HG03064 (cell line): ENCODE measurements around the gene TPSB2.
"Not testable (repeated sequence)": the region's sequence is repeated elsewhere in the genome, so short reads cannot be mapped to it uniquely, and the experiment has no call there.

Experiments used
- ATAC-seq: cut with Tn5 transposase; IDR thresholded peaks from one replicate; pipeline ENCODE4 v1.9.1; 2021; ENCODE audit warnings: low read depth; ENCODE audit not compliant: unreplicated experiment

Gene TPSB2

DNA sequence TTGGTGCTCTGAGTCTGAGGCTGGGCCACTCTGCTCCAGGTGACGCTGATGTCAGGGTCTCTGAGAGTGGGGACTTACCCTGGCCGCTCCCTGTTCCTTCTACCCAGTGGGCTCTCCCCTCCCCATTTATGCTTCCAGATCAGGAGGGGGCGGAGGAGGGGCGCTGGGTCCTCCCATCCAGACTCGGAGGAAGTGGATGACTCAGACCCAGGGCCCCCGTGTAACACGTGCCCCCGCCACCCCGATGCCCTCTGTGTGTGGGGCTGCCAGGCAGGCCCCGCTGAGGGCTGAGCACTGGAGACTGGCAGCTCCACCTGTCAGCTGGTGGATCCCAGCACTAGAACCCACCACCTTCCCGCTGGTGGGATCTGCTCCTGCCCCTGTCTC, at the start of gene TPSB2:
TPSB2 (minus strand) TSS at position 101 of the 387 bp plus-strand sequence. CDS start 233 bp downstream, outside the sequence.
- ATAC-seq: not testable (repeated sequence)

DNA sequence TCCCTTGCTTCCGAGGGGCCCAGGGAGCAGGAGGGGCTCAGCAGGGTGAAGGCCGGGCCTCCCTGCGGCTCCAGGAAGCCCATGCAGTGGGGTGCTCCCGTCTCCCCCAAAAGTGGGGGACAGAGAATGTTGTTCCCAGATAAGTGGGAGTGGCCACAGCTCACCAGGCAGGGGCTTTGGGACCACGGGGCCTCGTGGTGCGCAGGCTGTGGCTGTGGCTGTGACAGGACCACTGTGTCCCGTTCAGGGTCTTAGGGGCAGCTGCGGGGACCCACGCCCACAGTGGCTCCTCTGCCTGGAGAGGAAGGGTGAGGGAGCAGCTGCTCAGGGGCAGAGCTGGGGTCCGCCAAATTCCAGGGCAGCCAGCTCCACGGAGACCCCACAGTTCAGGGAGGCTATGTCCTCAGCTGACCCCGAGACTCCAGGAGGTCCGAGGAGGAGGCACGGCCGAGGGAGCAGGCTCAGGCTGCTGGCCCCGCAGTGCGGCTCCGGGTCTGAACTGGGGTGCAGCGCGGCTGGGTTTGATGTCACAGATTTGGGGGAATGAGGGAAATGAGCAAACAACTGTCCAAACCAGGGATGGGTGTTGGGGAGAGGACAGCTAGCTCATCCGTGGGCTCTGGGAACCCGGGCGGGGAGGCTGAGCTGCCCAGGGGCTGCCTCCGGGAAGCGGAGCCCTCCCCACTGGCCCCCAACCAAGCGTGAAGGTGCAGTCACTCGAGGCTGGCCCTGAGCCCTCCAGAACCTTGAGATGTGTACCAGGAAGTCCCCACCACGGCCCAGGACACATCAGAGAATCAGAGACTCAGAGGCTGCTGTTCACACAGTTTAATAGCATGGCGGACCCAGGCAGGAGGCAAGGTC, 49.3 kb upstream of the TPSB2 start:
- no peak for ATAC-seq

DNA sequence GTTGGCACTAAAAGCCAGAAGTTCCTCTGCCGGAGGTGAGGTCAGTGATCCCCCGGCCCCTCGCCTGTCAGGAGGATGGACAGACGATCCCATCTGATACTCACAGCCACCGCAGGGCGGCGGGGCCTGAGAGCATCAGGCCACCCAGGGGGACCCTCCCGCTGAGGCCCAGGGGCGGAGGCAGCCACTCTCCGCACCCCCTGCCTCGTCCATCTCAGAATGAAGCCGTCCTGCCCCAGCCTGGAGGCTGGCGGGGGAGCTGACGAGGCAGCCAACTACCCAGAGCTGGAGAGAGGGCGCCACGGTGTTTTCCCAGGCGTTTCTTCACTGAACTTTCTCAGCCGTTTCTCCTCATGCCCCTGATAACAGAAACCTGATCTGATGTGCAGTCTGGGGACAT, 48.5 kb upstream of the TPSB2 start:
- ATAC-seq: no peak

DNA sequence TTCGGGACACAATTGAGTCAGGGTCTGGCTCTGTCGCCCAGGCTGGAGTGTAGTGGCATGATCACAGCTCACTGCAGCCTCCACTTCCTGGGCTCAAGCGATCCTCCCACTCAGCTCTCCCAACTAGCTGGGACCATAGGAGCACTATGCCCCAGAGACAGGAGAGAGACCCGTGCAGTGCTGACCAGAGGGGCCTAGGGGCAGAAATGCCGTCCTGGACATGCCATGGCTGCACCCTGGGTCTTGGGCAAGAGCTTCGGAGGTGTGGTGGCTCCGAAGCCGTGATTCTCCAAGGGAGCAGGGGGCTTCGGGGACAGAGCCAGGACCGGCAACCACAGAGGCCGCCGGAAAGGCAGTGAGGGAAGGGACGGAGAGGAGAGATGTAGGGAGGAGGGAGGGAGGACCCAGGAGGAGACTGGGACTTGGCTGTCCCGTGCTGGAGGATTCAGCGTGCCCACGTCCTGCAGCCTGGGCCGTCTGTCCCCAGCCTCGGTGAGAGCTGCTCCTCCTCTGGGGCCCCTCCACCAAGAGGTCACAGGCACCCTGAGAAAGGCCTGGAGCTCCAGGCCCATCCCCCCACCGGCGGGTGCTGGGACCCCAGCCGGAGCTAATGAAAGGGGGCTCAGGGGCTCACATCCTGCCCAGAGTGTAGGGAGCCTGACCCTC, 47.8 kb upstream of the TPSB2 start:
- no peak for ATAC-seq

- ATAC-seq: no peak
Measured at GRCh38 chr16:1277151-1277598, 47.2 kb upstream of the TPSB2 start.

DNA sequence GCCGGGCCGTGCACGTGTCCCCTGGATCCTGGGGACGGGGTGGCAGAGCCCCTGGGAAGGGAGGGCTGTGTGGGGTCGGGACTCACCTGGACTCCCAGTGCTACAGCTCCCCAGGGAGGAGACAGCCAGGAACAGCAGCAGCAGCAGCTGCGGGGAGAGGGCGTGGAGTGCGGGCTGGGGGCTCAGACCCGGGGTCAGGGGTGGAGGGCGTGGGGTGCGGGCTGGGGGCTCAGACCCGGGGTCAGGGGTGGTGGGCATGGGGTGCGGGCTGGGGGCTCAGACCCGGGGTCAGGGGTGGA, 46.5 kb upstream of the TPSB2 start:
- no peak for ATAC-seq

DNA sequence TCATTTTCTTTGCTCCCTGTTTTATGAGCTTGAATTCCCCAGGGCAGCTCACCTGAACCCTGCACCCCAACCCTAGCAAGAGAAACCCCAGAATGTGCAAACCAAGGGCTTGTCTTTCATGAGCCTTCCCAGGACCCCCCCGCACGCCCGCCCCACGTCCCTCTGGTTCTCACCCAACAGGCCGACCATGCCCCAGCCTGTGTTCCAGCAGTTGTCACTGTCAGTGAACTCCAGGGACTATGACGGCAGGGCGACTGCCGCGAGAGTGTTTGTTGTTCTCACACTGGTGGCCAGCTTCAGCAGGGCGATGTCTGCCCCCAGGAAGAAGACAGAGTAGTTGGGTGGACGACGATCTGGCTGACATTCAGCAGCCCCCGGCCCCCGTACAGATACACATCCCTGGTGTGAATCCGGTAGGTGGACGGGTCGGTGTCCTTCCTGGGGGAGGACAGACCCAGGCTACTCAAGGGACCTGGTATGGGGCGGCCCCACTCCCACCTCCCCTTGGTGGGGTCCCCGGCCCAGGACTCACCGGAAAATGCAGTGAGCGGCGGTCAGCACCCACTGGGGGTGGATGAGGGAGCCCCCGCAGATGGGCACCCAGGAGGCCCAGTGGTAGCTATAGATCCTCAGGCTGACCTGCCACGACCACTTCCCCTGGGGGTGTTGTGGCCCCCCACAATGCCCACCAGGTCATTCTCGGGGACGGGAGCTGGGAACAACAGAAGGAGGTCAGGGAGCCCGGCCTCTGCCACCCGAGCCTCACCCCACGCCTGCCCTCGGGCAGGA, 46.0 kb upstream of the TPSB2 start:
- no peak for ATAC-seq

DNA sequence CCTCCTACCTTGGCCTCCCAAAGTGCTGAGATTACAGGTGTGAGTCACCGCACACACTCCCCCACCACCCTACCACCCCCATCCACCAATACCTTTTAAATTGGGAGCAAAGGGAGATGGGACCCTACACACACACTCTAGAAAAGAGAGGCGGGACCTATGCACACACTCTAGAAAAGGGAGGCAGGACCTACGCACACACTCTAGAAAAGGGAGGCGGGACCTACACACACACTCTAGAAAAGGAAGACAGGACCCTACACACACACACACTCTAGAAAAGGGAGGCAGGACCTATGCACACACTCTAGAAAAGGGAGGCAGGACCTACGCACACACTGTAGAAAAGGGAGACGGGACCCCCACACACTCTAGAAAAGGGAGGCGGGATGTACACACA, 44.8 kb upstream of the TPSB2 start:
- ATAC-seq: no peak

DNA sequence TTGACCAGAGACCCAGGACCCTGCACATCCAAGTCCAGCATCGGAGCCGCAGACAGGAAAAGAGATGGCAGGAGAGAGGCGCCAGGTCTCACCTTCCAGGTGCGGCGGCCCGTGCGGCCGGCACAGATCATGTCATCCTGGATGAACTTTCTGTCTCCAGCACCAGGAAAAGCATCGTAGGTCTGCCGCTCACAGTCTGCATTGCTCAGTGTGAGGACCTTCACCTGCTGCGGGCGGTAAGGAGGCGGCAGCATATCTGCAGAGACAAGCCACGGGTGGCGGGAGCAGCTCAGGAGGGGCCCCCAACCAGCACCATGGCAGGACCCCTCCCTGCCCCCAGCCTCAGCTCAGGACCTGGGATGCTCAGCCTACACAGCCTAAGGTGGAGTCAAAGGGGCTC, 43.8 kb upstream of the TPSB2 start:
- no peak for ATAC-seq

DNA sequence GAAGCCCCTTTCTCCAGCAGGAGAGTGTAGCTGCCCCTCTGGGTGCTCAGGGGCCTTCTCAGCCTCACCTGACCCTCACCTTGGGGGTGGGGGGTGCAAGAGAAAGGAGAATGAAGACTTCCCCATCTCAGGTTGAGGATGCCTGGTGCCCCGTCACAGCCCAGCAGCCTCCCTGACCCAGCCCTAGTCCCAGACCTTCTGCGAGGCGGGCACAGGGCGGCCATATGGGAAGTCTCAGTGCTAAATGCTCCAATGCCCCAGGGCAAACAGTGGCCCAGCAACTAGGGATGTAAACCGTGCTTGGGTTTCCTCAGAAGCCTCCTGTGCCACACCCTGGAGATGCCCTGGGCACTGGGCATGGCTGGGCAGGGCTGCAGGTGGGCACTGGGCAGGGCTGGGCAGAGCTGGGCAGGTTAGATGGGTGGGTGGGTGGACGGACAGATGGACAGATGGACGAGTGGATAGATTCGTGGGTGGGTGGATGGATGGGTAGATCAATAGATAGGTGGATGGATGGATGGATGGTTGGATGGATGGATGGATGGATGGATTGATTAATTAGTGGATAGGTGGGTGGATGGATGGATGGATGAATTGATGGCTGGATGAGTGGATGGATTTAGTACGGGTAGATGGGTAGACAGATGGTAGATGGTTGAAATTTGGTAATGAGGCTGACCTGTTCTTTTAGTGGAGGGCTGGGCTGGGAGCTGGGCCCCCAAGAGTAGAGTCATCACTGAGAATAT, 42.6 kb upstream of the TPSB2 start:
- ATAC-seq: no peak

DNA sequence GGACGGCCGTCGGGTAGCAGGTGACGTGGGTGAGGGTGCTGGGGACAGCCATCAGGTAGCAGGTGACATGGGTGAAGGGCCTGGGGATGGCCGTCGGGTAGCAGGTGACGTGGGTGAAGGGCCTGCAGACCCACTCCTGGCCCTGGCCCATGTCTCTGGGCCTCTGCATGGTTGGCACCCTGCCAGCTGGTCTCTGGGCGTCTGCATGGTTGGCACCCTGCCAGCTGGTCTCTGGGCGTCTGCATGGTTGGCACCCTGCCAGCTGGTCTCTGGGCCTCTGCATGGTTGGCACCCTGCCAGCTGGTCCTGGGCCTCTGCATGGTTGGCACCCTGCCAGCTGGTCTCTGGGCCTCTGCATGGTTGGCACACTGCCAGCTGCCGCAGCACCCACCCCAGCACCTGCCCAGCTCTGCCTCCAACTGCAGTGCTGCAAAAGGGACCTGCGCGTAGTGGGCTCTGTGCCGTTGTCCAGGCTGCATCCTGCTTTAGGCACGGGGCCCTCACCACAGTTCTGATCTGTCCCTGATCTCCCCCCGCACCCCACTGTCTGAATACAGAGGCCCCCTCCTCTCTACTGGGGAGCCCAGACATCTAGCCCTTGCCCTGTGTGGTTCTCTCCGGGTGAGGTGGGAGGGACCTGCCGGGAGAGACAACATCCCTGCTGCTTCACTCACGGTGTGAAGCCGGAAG, 41.9 kb upstream of the TPSB2 start:
- not testable (repeated sequence) for ATAC-seq

DNA sequence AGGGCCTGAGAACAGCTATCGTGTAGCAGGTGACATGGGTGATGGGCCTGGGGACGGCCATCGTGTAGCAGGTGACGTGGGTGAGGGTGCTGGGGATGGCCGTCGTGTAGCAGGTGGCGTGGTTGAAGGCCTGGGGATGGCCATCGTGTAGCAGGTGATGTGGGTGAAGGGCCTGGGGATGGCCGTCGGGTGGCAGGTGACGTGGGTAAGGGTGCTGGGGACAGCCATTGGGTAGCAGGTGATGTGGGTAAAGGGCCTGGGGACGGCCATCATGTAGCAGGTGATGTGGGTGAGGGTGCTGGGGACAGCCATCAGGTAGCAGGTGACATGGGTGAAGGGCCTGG, 41.4 kb upstream of the TPSB2 start:
- ATAC-seq: no peak

DNA sequence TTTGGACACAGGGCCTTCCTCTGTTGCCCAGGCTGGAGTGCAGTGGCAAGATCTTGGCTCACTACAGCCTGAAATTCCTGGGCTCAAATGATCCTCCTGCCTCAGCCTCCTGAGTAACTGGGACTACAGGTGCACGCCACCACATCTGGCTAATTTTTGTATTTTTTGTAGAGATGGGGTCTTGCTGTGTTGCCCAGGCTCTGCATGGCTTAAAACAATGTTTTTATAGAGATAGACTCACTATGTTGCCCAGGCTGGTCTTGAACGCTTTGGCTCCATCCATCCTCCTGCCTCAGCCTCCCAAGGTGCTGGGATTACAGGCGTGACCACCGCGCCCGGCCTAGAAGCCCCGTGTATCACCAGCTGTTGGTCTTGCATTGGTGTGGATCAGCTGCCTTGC, 39.4 kb upstream of the TPSB2 start:
- not testable (repeated sequence) for ATAC-seq

DNA sequence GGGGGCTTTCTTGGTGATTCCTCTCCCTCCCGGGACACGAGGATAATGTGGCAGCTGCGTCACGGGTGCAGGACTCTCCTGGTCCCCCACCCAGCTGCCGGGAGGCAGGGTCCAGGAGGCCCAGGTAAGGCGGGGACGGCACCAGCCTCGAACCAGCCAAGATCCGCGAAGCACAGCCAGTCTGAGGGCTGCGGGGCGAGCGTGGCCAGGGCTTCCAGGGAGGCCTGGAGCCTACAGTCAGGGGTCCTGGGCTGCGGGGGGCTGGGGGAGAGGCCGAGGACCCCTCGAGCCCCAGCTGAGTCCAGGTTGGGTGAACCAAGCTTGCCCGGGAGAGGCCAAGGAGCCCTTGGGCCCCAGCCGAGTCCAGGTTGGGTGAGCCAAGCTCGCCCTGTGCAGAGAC, 35.8 kb upstream of the TPSB2 start:
- ATAC-seq: no peak

DNA sequence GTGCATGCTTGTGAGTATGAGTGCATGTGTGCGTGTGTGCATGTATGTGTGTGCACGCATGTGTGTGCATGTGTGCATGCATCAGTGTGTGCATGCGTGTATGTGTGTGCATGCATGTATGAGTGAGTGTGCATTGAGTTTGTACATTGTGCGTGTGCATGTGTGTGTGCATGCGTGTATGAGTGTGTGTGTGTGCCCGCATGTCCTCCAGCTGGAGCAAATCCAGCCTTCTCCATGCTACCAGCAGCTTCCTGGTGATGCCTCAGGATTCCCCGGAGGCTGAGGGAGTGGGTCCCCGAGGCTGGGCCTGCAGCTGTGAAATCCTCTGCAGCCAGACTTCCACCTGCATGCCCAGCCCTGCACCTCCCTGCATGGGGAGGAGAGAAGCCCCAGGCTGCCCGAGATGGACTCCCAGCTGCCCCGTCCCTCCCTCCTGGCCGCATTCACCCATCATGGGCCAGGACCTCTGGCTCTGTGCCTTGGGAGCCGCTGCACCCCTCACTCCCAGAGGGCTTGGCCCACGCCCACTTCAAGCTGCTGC, 35.2 kb upstream of the TPSB2 start:
- no peak for ATAC-seq

DNA sequence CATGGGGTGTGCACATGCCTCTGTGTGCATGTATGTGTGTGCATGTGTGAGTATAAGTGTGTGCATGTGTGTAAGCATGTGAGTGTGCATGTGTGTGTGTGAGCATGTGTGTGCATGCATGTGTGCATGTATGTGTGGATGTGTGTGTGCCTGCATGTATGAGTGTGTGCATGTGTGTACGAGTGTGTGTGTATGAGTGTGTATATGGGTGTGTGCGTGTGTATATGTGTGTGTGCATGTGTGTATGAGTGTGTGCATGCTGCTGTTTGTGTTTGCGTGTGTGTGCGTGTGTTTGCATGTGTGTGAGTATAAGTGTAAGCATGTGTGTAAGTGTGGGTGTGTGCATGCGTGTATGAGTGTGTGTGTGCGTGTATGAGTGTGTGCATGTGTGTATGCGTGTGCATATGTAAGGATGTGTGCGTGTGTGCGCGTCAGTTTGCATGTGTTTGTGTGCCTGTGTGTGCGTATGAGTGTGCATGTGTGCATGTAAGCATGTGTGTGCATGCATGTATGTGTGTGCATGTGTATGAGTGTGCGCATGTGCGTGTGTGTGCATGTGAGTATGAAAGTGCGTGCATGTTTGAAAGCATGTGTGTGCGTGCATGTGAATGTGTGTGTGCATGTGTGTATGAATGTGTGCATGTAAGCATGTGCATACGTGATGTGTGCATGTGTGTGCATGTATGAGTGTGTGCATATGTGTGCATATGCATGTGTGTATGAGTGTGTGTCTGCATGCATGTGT, 34.5 kb upstream of the TPSB2 start:
- no peak for ATAC-seq

GRCh38 chr16:1263591-1264344, 33.8 kb upstream of the TPSB2 start:
- ATAC-seq: no peak

DNA sequence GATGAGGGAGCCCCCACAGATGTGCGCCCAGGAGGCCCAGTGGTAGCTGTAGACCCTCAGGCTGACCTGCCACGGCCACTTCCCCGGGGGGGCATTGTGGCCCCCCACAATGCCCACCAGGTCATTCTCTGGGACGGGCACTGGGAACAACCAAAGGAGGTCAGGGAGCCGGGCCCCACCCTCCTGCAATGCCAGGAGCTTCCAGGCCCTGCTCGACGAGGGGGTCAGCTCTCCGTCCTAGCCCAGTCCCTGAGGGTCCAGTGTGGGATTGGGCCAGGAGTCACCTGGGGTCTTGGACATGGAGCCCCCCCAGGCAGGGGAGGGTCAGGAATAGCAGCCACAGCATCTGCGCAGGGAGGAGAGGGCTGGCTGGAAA, 32.9 kb upstream of the TPSB2 start:
- ATAC-seq: no peak
